ENCODE results near the gene DES.
"Not testable (repeated sequence)": the region's sequence is repeated elsewhere in the genome, so short reads cannot be mapped to it uniquely, and the experiment has no call there.

DES gene

GRCh38 chr2:219418155-219419011 lies at the start of gene DES:
Gene DES (plus strand): TSS chr2:219418377. CDS start chr2:219418463, 86 bp downstream.
- DNase-seq (ENCODE audit: low read depth) = no peak

- peak; percentile 73 for DNase-seq (ENCODE audit: low read depth)
These were observed 49.4 kb upstream of the DES start for GRCh38 chr2:219368690-219369191.

GRCh38 chr2:219369447-219369861 lies 48.7 kb upstream of the DES start:
- DNase-seq (ENCODE audit: low read depth) = peak; percentile 56

- no peak for DNase-seq (ENCODE audit: low read depth)
These were observed 39.9 kb upstream of the DES start for GRCh38 chr2:219378163-219378851.

GRCh38 chr2:219380926-219381325 lies 37.3 kb upstream of the DES start:
- DNase-seq (ENCODE audit: low read depth) = no peak

GRCh38 chr2:219381448-219381847 lies 36.7 kb upstream of the DES start:
- DNase-seq (ENCODE audit: low read depth) = no peak

GRCh38 chr2:219384083-219384713 lies 34.0 kb upstream of the DES start:
- no peak for DNase-seq (ENCODE audit: low read depth)

- no peak for DNase-seq (ENCODE audit: low read depth)
These were observed 33.3 kb upstream of the DES start for GRCh38 chr2:219384859-219385258.

- no peak for DNase-seq (ENCODE audit: low read depth)
These were observed 32.1 kb upstream of the DES start for GRCh38 chr2:219385958-219386520.

GRCh38 chr2:219386532-219387280 lies 31.5 kb upstream of the DES start:
- no peak for DNase-seq (ENCODE audit: low read depth)

- DNase-seq (ENCODE audit: low read depth) = peak; percentile 39
These were observed 30.7 kb upstream of the DES start, which contains the start of gene DNPEP for GRCh38 chr2:219387306-219388120. Gene DNPEP (minus strand): TSS chr2:219387912. CDS start chr2:219387794, 118 bp downstream.

GRCh38 chr2:219388121-219388906 lies 29.9 kb upstream of the DES start:
- peak; percentile 53 for DNase-seq (ENCODE audit: low read depth)

- DNase-seq (ENCODE audit: low read depth) = no peak
These were observed 29.3 kb upstream of the DES start for GRCh38 chr2:219388907-219389156.

GRCh38 chr2:219392754-219393153 lies 25.4 kb upstream of the DES start:
- DNase-seq (ENCODE audit: low read depth) = no peak

GRCh38 chr2:219395056-219395455 lies 23.1 kb upstream of the DES start:
- not testable (repeated sequence) for DNase-seq (ENCODE audit: low read depth)

GRCh38 chr2:219395609-219396008 lies 22.6 kb upstream of the DES start:
- DNase-seq (ENCODE audit: low read depth) = no peak

GRCh38 chr2:219396863-219397457 lies 21.2 kb upstream of the DES start:
- no peak for DNase-seq (ENCODE audit: low read depth)

GRCh38 chr2:219398721-219399363 lies 19.3 kb upstream of the DES start:
- DNase-seq (ENCODE audit: low read depth) = no peak
